NCI-H748 (cell line): ENCODE data around the gene MAP1LC3A.
"Not testable (repeated sequence)": the region's sequence is repeated elsewhere in the genome, so short reads cannot be mapped to it uniquely, and the experiment has no call there.

Experiments
- DNase-seq: peaks from one replicate; lab custom pipeline; 2025; ENCODE audit not compliant: unreplicated experiment; lab: John Stamatoyannopoulos, UW

MAP1LC3A gene

GRCh38 chr20:34558320-34559218, at the start of gene MAP1LC3A:
Gene MAP1LC3A, plus strand, starts transcription at chr20:34558718. Its CDS starts 151 bp downstream, at chr20:34558869.
- peak; percentile 78 for DNase-seq

GRCh38 chr20:34510575-34510974, 47.9 kb upstream of the MAP1LC3A start:
- no peak for DNase-seq

- DNase-seq, result no peak
Observed at GRCh38 chr20:34511891-34512265, 46.6 kb upstream of the MAP1LC3A start.

GRCh38 chr20:34512266-34512954, 46.1 kb upstream of the MAP1LC3A start:
- no peak for DNase-seq

- DNase-seq, result peak; percentile 52
Observed at GRCh38 chr20:34512955-34513419, 45.5 kb upstream of the MAP1LC3A start.

GRCh38 chr20:34514034-34514433, 44.5 kb upstream of the MAP1LC3A start:
- not testable (repeated sequence) for DNase-seq

- DNase-seq, result no peak
Observed at GRCh38 chr20:34514897-34515483, 43.5 kb upstream of the MAP1LC3A start.

GRCh38 chr20:34515484-34516246, 42.9 kb upstream of the MAP1LC3A start:
- DNase-seq, result peak; percentile 79

- DNase-seq, result peak; percentile 98
Observed at GRCh38 chr20:34516247-34517113, 42.0 kb upstream of the MAP1LC3A start, which contains the start of gene DYNLRB1. Gene DYNLRB1, plus strand, starts transcription at chr20:34516422. Its CDS starts 37 bp downstream, at chr20:34516459.

- DNase-seq, result no peak
Observed at GRCh38 chr20:34517114-34517505, 41.4 kb upstream of the MAP1LC3A start.

GRCh38 chr20:34518863-34519262, 39.7 kb upstream of the MAP1LC3A start:
- not testable (repeated sequence) for DNase-seq

- DNase-seq, result not testable (repeated sequence)
Observed at GRCh38 chr20:34519841-34520240, 38.7 kb upstream of the MAP1LC3A start.

- peak; percentile 26 for DNase-seq
Observed at GRCh38 chr20:34522969-34523871, 35.3 kb upstream of the MAP1LC3A start.

GRCh38 chr20:34524426-34524825, 34.1 kb upstream of the MAP1LC3A start:
- no peak for DNase-seq

GRCh38 chr20:34525342-34525708, 33.2 kb upstream of the MAP1LC3A start:
- DNase-seq, result no peak

GRCh38 chr20:34525709-34526416, 32.7 kb upstream of the MAP1LC3A start:
- no peak for DNase-seq

GRCh38 chr20:34526466-34526865, 32.1 kb upstream of the MAP1LC3A start:
- DNase-seq, result no peak

- DNase-seq, result no peak
Observed at GRCh38 chr20:34527016-34527415, 31.5 kb upstream of the MAP1LC3A start.
